Fibroblast of lung (primary cell): ENCODE measurements around the gene PDCD2L. TPM values are rescaled to one million over a fixed set of nuclear protein-coding genes. Genes with fewer than 3 reads are reported as not detected.

Source experiments
- DNase-seq, 2 donors: peaks; one replicate each; pipeline versions ENCODE4 v3.0.0 to v3.0.0-alpha.2; 2010; ENCODE audit warnings: low read depth in 2 of 2
- H2AFZ ChIP-seq: 2 replicates; pipeline ENCODE4 v1.5.1; 2012; ENCODE audit warnings: low read length, control low read depth, inconsistent platforms
- H3K27ac ChIP-seq: 2 replicates; pipeline ENCODE4 v1.5.1; 2011; ENCODE audit warnings: low read length, control low read depth; ENCODE audit not compliant: insufficient read depth
- H3K27me3 ChIP-seq: 2 replicates; pipeline ENCODE4 v1.5.1; 2011; ENCODE audit warnings: mild to moderate bottlenecking, low read length; ENCODE audit not compliant: control insufficient read depth, insufficient read depth
- H3K36me3 ChIP-seq: 2 replicates; pipeline ENCODE4 v1.5.1; 2011; ENCODE audit warnings: low read length; ENCODE audit not compliant: control insufficient read depth, insufficient read depth
- H3K4me1 ChIP-seq: 2 replicates; pipeline ENCODE4 v1.5.1; 2011; ENCODE audit warnings: low read length; ENCODE audit not compliant: control insufficient read depth, insufficient read depth; ENCODE audit errors: extremely low read depth
- H3K4me2 ChIP-seq: 2 replicates; pipeline ENCODE4 v1.5.1; 2011; ENCODE audit warnings: low read length, control low read depth; ENCODE audit not compliant: insufficient read depth; ENCODE audit errors: extremely low read depth
- H3K4me3 ChIP-seq, 4 experiments: fragments of 200-600 bp in 1 of 4; sonication (generic) in 1 of 4; replicated peaks in 1 of 4; 2 replicates each; pipeline ENCODE4 v1.5.1; 2011 to 2016; ENCODE audit warnings: low read length in 4 of 4, low read depth in 3 of 4, mild to moderate bottlenecking in 3 of 4, control low read depth in 2 of 4, inconsistent platforms in 1 of 4, mixed read lengths in 1 of 4; ENCODE audit not compliant: insufficient read depth in 1 of 4; ENCODE audit errors: control extremely low read depth in 1 of 4
- H3K79me2 ChIP-seq: 2 replicates; pipeline ENCODE4 v1.5.1; 2012; ENCODE audit warnings: mild to moderate bottlenecking, low read length, inconsistent platforms; ENCODE audit not compliant: control insufficient read depth, insufficient read depth
- H3K9ac ChIP-seq: 2 replicates; pipeline ENCODE4 v1.5.1; 2011; ENCODE audit warnings: mild to moderate bottlenecking, low read length, control low read depth; ENCODE audit not compliant: insufficient read depth
- H3K9me3 ChIP-seq: 2 replicates; pipeline ENCODE4 v1.5.1; 2012; ENCODE audit warnings: low read depth, low read length; ENCODE audit not compliant: control insufficient read depth, insufficient read depth
- H4K20me1 ChIP-seq: 2 replicates; pipeline ENCODE4 v1.5.1; 2011; ENCODE audit warnings: low read length; ENCODE audit not compliant: control insufficient read depth, insufficient read depth; ENCODE audit errors: extremely low read depth
- CTCF ChIP-seq, 2 donors: IDR thresholded peaks in 1 of 2; conservative IDR thresholded peaks in 1 of 2; 1 replicate in 1 of 2; 2 replicates in 1 of 2; pipeline ENCODE4 v1.5.1; 2011 to 2012; ENCODE audit warnings: low read length in 2 of 2, control low read depth in 1 of 2, inconsistent platforms in 1 of 2, low read depth in 1 of 2, mild to moderate bottlenecking in 1 of 2
- EZH2 ChIP-seq: IDR thresholded peaks from 2 replicates; pipeline ENCODE4 v1.5.1; 2012; ENCODE audit warnings: low read length, control low read depth, mild to moderate bottlenecking; ENCODE audit errors: missing control alignments
- polyA plus RNA-seq, 2 donors: library from polyadenylated mRNA; depleted of rRNA in 1 of 2; stranded (reverse) in 1 of 2; unstranded in 1 of 2; fragments of >200 nt; gene quantifications; 2 replicates each; pipeline ENCODE4 v1.2.1, GENCODE V29; 2011 to 2012; ENCODE audit warnings: missing spikeins in 1 of 2
- total RNA-seq: library from RNA; depleted of rRNA; stranded (reverse); fragments of >200 nt; gene quantifications from 2 replicates; pipeline ENCODE4 v1.2.1, GENCODE V29; 2014

Gene PDCD2L
- total and polyA plus RNA-seq, 2 donors (not counting 1 experiment from before 2014, with no cell fraction given), result 8.9 to 12.2 TPM

GRCh38 chr19:34370983-34371382, 33.2 kb upstream of the PDCD2L start:
- H3K27ac ChIP-seq, result no peak overlapping the region
- no peak for DNase-seq
- no peaks in the 10 kb centered on the region for H3K9me3 ChIP-seq
- H3K4me3 ChIP-seq, result no peak overlapping the region
- H3K79me2 ChIP-seq, result peaks cover 21% of the 10 kb centered on the region
- H2AFZ ChIP-seq, result no peak overlapping the region
- TF ChIP-seq EZH2, result no peak
- no peak for TF ChIP-seq CTCF (conservative IDR thresholded peaks at IDR 0.05 in 1 of 2, IDR thresholded peaks at IDR 0.05 in 1 of 2; ENCODE audit: low read depth in 1 of 2, low read length in 2 of 2)
- peaks cover 10% of the 10 kb centered on the region for H3K4me1 ChIP-seq
- no peak overlapping the region for H3K9ac ChIP-seq
- no peak overlapping the region for H3K4me2 ChIP-seq
- H4K20me1 ChIP-seq, result no peaks in the 10 kb centered on the region
- no peaks in the 10 kb centered on the region for H3K27me3 ChIP-seq
- peaks cover 19% of the 10 kb centered on the region for H3K36me3 ChIP-seq

- Histone ChIP-seq H4K20me1 (no peaks in the 10 kb centered on the region), H3K4me1 (no peaks in the 10 kb centered on the region), H3K27ac (no peak overlapping the region), H3K27me3 (no peaks in the 10 kb centered on the region), H3K36me3 (peaks cover 26% of the 10 kb centered on the region), H3K9me3 (no peaks in the 10 kb centered on the region), H3K9ac (no peak overlapping the region), H3K4me3 (no peak overlapping the region), H3K79me2 (peaks cover 4% of the 10 kb centered on the region), H3K4me2 (no peak overlapping the region), H2AFZ (no peak overlapping the region)
- no peak for DNase-seq
- TF ChIP-seq CTCF (conservative IDR thresholded peaks at IDR 0.05 in 1 of 2, IDR thresholded peaks at IDR 0.05 in 1 of 2; ENCODE audit: low read depth in 1 of 2, low read length in 2 of 2) (no peak), EZH2 (no peak)
Measured at GRCh38 chr19:34373601-34374288, 30.5 kb upstream of the PDCD2L start.

- DNase-seq, result peak in 1 of 2 donors; percentile 55
- H3K4me3 ChIP-seq, result no peak overlapping the region
- peaks cover 28% of the 10 kb centered on the region for H3K36me3 ChIP-seq
- H3K9me3 ChIP-seq, result no peaks in the 10 kb centered on the region
- H3K79me2 ChIP-seq, result no peaks in the 10 kb centered on the region
- H3K4me2 ChIP-seq, result no peak overlapping the region
- H3K4me1 ChIP-seq, result no peaks in the 10 kb centered on the region
- no peaks in the 10 kb centered on the region for H4K20me1 ChIP-seq
- H3K27ac ChIP-seq, result no peak overlapping the region
- no peak overlapping the region for H3K9ac ChIP-seq
- TF ChIP-seq EZH2 (no peak), CTCF (conservative IDR thresholded peaks at IDR 0.05 in 1 of 2, IDR thresholded peaks at IDR 0.05 in 1 of 2; ENCODE audit: low read depth in 1 of 2, low read length in 2 of 2) (no peak)
- no peaks in the 10 kb centered on the region for H3K27me3 ChIP-seq
- H2AFZ ChIP-seq, result no peak overlapping the region
Measured at GRCh38 chr19:34375598-34375997, 28.6 kb upstream of the PDCD2L start.
